ENCODE data around the gene NANOS1. TPM values are rescaled to one million over a fixed set of nuclear protein-coding genes. Genes with fewer than 3 reads are reported as not detected.

NANOS1 gene
- polyA plus RNA-seq: under 1 TPM in 2 of 3 donors, not detected in 1; 0.12 to 0.24 TPM

GRCh38 chr10:119029613-119030420 is at the start of gene NANOS1:
NANOS1 (plus strand) TSS chr10:119029714; CDS start chr10:119029802, 88 bp downstream.
- Mint-ChIP-seq H3K27me3 (ENCODE audit: low read depth in 3 of 3) (peaks cover 0 to 5% (median 4%) of the 10 kb centered on the region in 3 donors), H3K4me3 (peak within 1 kb of the TSS; percentile 74 to 84 (median 78)), H3K36me3 (peaks cover 0 to 16% (median 15%) of the 10 kb centered on the region in 3 donors), H3K27ac (peak within 1 kb of the TSS in 1 of 6 donors; percentile 32), H3K9me3 (no peaks in the 10 kb centered on the region), H3K4me1 (peaks cover 8 to 19% of the 10 kb centered on the region in 2 donors)
- DNase-seq: peak in 1 of 3 donors; percentile 9

GRCh38 chr10:118980135-118980865 is 49.2 kb upstream of the NANOS1 start:
- peaks cover 0 to 9% (median 4%) of the 10 kb centered on the region in 3 donors for H3K36me3 Mint-ChIP-seq
- peaks cover 4 to 9% (median 5%) of the 10 kb centered on the region in 3 donors for H3K27me3 Mint-ChIP-seq (ENCODE audit: low read depth in 3 of 3)
- H3K9me3 Mint-ChIP-seq: peaks cover 7 to 13% (median 11%) of the 10 kb centered on the region in 6 donors
- H3K4me3 Mint-ChIP-seq: no peak overlapping the region
- H3K27ac Mint-ChIP-seq: no peak overlapping the region
- DNase-seq: no peak
- no peaks in the 10 kb centered on the region for H3K4me1 Mint-ChIP-seq

- DNase-seq: no peak
- H3K9me3 Mint-ChIP-seq: peaks cover 10 to 18% (median 16%) of the 10 kb centered on the region in 6 donors
- peaks cover 4 to 13% (median 4%) of the 10 kb centered on the region in 3 donors for H3K36me3 Mint-ChIP-seq
- H3K27me3 Mint-ChIP-seq (ENCODE audit: low read depth in 3 of 3): peaks cover 4 to 9% (median 6%) of the 10 kb centered on the region in 3 donors
- no peak overlapping the region for H3K4me3 Mint-ChIP-seq
- H3K4me1 Mint-ChIP-seq: no peaks in the 10 kb centered on the region
- H3K27ac Mint-ChIP-seq: no peak overlapping the region
Observed at GRCh38 chr10:118980870-118981269, 48.6 kb upstream of the NANOS1 start.

- H3K4me3 Mint-ChIP-seq: no peak overlapping the region
- no peak overlapping the region for H3K27ac Mint-ChIP-seq
- peaks cover 4 to 15% (median 4%) of the 10 kb centered on the region in 3 donors for H3K36me3 Mint-ChIP-seq
- H3K9me3 Mint-ChIP-seq: peaks cover 10 to 19% (median 16%) of the 10 kb centered on the region in 6 donors
- no peaks in the 10 kb centered on the region for H3K4me1 Mint-ChIP-seq
- H3K27me3 Mint-ChIP-seq (ENCODE audit: low read depth in 3 of 3): peaks cover 4 to 9% (median 8%) of the 10 kb centered on the region in 3 donors
- DNase-seq: no peak
Observed at GRCh38 chr10:118981946-118982345, 47.6 kb upstream of the NANOS1 start.

- Mint-ChIP-seq H3K4me1 (no peaks in the 10 kb centered on the region), H3K27ac (no peak overlapping the region), H3K9me3 (peaks cover 10 to 19% (median 16%) of the 10 kb centered on the region in 6 donors), H3K4me3 (no peak overlapping the region), H3K36me3 (peaks cover 4 to 15% (median 4%) of the 10 kb centered on the region in 3 donors), H3K27me3 (ENCODE audit: low read depth in 3 of 3) (peaks cover 4 to 9% (median 9%) of the 10 kb centered on the region in 3 donors)
- DNase-seq: no peak
Observed at GRCh38 chr10:118982366-118982765, 47.1 kb upstream of the NANOS1 start.

GRCh38 chr10:118983263-118983662 is 46.3 kb upstream of the NANOS1 start:
- no peaks in the 10 kb centered on the region for H3K4me1 Mint-ChIP-seq
- DNase-seq: no peak
- no peak overlapping the region for H3K27ac Mint-ChIP-seq

GRCh38 chr10:118985576-118985975 is 43.9 kb upstream of the NANOS1 start:
- H3K4me1 Mint-ChIP-seq: no peaks in the 10 kb centered on the region
- H3K27me3 Mint-ChIP-seq (ENCODE audit: low read depth in 3 of 3): peaks cover 4 to 9% (median 4%) of the 10 kb centered on the region in 3 donors
- H3K4me3 Mint-ChIP-seq: peak overlapping the region in 1 of 5 donors; percentile 30
- DNase-seq: no peak
- H3K27ac Mint-ChIP-seq: no peak overlapping the region
- H3K36me3 Mint-ChIP-seq: peaks cover 4 to 15% (median 4%) of the 10 kb centered on the region in 3 donors
- peaks cover 10 to 19% (median 17%) of the 10 kb centered on the region in 6 donors for H3K9me3 Mint-ChIP-seq

More at GRCh38 chr10:118983263-118983662, 46.3 kb upstream of the NANOS1 start:
- H3K9me3 Mint-ChIP-seq: peaks cover 10 to 19% (median 16%) of the 10 kb centered on the region in 6 donors
- no peak overlapping the region for H3K4me3 Mint-ChIP-seq
- H3K27me3 Mint-ChIP-seq (ENCODE audit: low read depth in 3 of 3): peaks cover 4 to 9% (median 9%) of the 10 kb centered on the region in 3 donors
- H3K36me3 Mint-ChIP-seq: peaks cover 4 to 15% (median 4%) of the 10 kb centered on the region in 3 donors

GRCh38 chr10:118986815-118987790 is 42.4 kb upstream of the NANOS1 start:
- Mint-ChIP-seq H3K27me3 (ENCODE audit: low read depth in 3 of 3) (peaks cover 2 to 7% (median 4%) of the 10 kb centered on the region in 3 donors), H3K36me3 (peaks cover 4 to 15% (median 4%) of the 10 kb centered on the region in 3 donors), H3K27ac (peak overlapping the region in 1 of 6 donors; percentile 4), H3K9me3 (peaks cover 10 to 19% (median 17%) of the 10 kb centered on the region in 6 donors), H3K4me3 (no peak overlapping the region), H3K4me1 (no peaks in the 10 kb centered on the region)
- no peak for DNase-seq

- H3K9me3 Mint-ChIP-seq: peaks cover 4 to 7% (median 6%) of the 10 kb centered on the region in 6 donors
- peaks cover 0 to 6% (median 4%) of the 10 kb centered on the region in 3 donors for H3K36me3 Mint-ChIP-seq
- H3K27ac Mint-ChIP-seq: no peak overlapping the region
- H3K4me3 Mint-ChIP-seq: no peak overlapping the region
- H3K4me1 Mint-ChIP-seq: no peaks in the 10 kb centered on the region
- no peak for DNase-seq
- H3K27me3 Mint-ChIP-seq (ENCODE audit: low read depth in 3 of 3): peaks cover 4 to 5% (median 5%) of the 10 kb centered on the region in 3 donors
Observed at GRCh38 chr10:118990326-118990725, 39.2 kb upstream of the NANOS1 start.

- H3K27ac Mint-ChIP-seq: no peak overlapping the region
- no peaks in the 10 kb centered on the region for H3K4me1 Mint-ChIP-seq
- peaks cover 0 to 2% (median 0%) of the 10 kb centered on the region in 6 donors for H3K9me3 Mint-ChIP-seq
- no peak overlapping the region for H3K4me3 Mint-ChIP-seq
- no peaks in the 10 kb centered on the region for H3K36me3 Mint-ChIP-seq
- DNase-seq: no peak
- H3K27me3 Mint-ChIP-seq (ENCODE audit: low read depth in 3 of 3): peaks cover 2 to 5% (median 4%) of the 10 kb centered on the region in 3 donors
Observed at GRCh38 chr10:118992496-118992895, 37.0 kb upstream of the NANOS1 start.

GRCh38 chr10:118993214-118993613 is 36.3 kb upstream of the NANOS1 start:
- no peaks in the 10 kb centered on the region for H3K36me3 Mint-ChIP-seq
- H3K4me3 Mint-ChIP-seq: no peak overlapping the region
- H3K27me3 Mint-ChIP-seq (ENCODE audit: low read depth in 3 of 3): peaks cover 2 to 6% (median 4%) of the 10 kb centered on the region in 3 donors
- peaks cover 0 to 2% (median 0%) of the 10 kb centered on the region in 6 donors for H3K9me3 Mint-ChIP-seq
- no peak for DNase-seq
- H3K27ac Mint-ChIP-seq: no peak overlapping the region
- no peaks in the 10 kb centered on the region for H3K4me1 Mint-ChIP-seq

GRCh38 chr10:118994321-118994720 is 35.2 kb upstream of the NANOS1 start:
- Mint-ChIP-seq H3K36me3 (no peaks in the 10 kb centered on the region), H3K4me1 (no peaks in the 10 kb centered on the region), H3K27me3 (ENCODE audit: low read depth in 3 of 3) (peaks cover 2 to 6% (median 4%) of the 10 kb centered on the region in 3 donors), H3K9me3 (no peaks in the 10 kb centered on the region), H3K4me3 (no peak overlapping the region), H3K27ac (no peak overlapping the region)
- no peak for DNase-seq

GRCh38 chr10:118995739-118996138 is 33.8 kb upstream of the NANOS1 start:
- H3K27me3 Mint-ChIP-seq (ENCODE audit: low read depth in 3 of 3): peaks cover 2 to 6% (median 2%) of the 10 kb centered on the region in 3 donors
- DNase-seq: no peak
- H3K4me1 Mint-ChIP-seq: no peaks in the 10 kb centered on the region
- H3K9me3 Mint-ChIP-seq: no peaks in the 10 kb centered on the region
- no peaks in the 10 kb centered on the region for H3K36me3 Mint-ChIP-seq
- H3K4me3 Mint-ChIP-seq: no peak overlapping the region
- H3K27ac Mint-ChIP-seq: no peak overlapping the region
